Measurements from ENCODE around the gene TMEM116. TPM values are rescaled to one million over a fixed set of nuclear protein-coding genes. Genes with fewer than 3 reads are reported as not detected.

The TMEM116 gene
- total RNA-seq, 6 experiments from 2014 or later: 3.6 to 8.9 (median 6.7) TPM

- H3K9me3 ChIP-seq: no peaks in the 10 kb centered on the region
- H3K4me1 ChIP-seq: no peaks in the 10 kb centered on the region
- H3K36me3 ChIP-seq: no peaks in the 10 kb centered on the region
- no peak overlapping the region for H3K27ac ChIP-seq
- no peak for TF ChIP-seq CTCF (IDR thresholded peaks at IDR 0.05)
- TF ChIP-seq POLR2A (IDR thresholded peaks at IDR 0.05): no peak
- no peaks in the 10 kb centered on the region for H3K27me3 ChIP-seq
- 94% methylated on average over 2 of the region's 2 CpGs for WGBS (ENCODE audit: insufficient coverage, low coverage, low lambda C conversion rate, missing lambda C conversion rate)
- H3K4me3 ChIP-seq: no peak overlapping the region
- intact Hi-C loops (cut with DNase I): no loop called here
- no peak for ATAC-seq
- DNase-seq: no peak
Measured at GRCh38 chr12:111984820-111985219, 28.1 kb downstream of the TMEM116 start.

- ATAC-seq: no peak
- DNase-seq: no peak
- Histone ChIP-seq H3K9me3 (no peaks in the 10 kb centered on the region), H3K4me1 (no peaks in the 10 kb centered on the region), H3K36me3 (no peaks in the 10 kb centered on the region), H3K4me3 (no peak overlapping the region), H3K27ac (no peak overlapping the region), H3K27me3 (no peaks in the 10 kb centered on the region)
- 73% methylated on average over 2 of the region's 2 CpGs for WGBS (ENCODE audit: insufficient coverage, low coverage, low lambda C conversion rate, missing lambda C conversion rate)
- intact Hi-C loops (cut with DNase I): no loop called here
- TF ChIP-seq POLR2A (IDR thresholded peaks at IDR 0.05): no peak
- no peak for TF ChIP-seq CTCF (IDR thresholded peaks at IDR 0.05)
Measured at GRCh38 chr12:111981987-111982386, 31.0 kb downstream of the TMEM116 start.

GRCh38 chr12:111980598-111980997 is 32.4 kb downstream of the TMEM116 start:
- Histone ChIP-seq H3K4me3 (no peak overlapping the region), H3K27ac (no peak overlapping the region), H3K9me3 (no peaks in the 10 kb centered on the region), H3K36me3 (no peaks in the 10 kb centered on the region), H3K4me1 (no peaks in the 10 kb centered on the region), H3K27me3 (no peaks in the 10 kb centered on the region)
- no peak for DNase-seq
- ATAC-seq: no peak
- TF ChIP-seq POLR2A (IDR thresholded peaks at IDR 0.05): no peak
- no peak for TF ChIP-seq CTCF (IDR thresholded peaks at IDR 0.05)
- WGBS (ENCODE audit: insufficient coverage, low coverage, low lambda C conversion rate, missing lambda C conversion rate): 84% methylated on average over 5 of the region's 5 CpGs
- intact Hi-C loops (cut with DNase I): no loop called here

- Histone ChIP-seq H3K9me3 (no peaks in the 10 kb centered on the region), H3K27me3 (no peaks in the 10 kb centered on the region), H3K36me3 (no peaks in the 10 kb centered on the region), H3K27ac (no peak overlapping the region), H3K4me3 (no peak overlapping the region), H3K4me1 (no peaks in the 10 kb centered on the region)
- no peak for DNase-seq
- intact Hi-C loops (cut with DNase I): no loop called here
- no peak for ATAC-seq
- no peak for TF ChIP-seq POLR2A (IDR thresholded peaks at IDR 0.05)
- TF ChIP-seq CTCF (IDR thresholded peaks at IDR 0.05): no peak
Measured at GRCh38 chr12:111978545-111978944, 34.4 kb downstream of the TMEM116 start.

- intact Hi-C loops (cut with DNase I): no loop called here
- TF ChIP-seq POLR2A (IDR thresholded peaks at IDR 0.05): no peak
- no peak for TF ChIP-seq CTCF (IDR thresholded peaks at IDR 0.05)
- ATAC-seq: no peak
- H3K27me3 ChIP-seq: no peaks in the 10 kb centered on the region
- no peak overlapping the region for H3K27ac ChIP-seq
- H3K36me3 ChIP-seq: no peaks in the 10 kb centered on the region
- DNase-seq: no peak
- H3K4me3 ChIP-seq: no peak overlapping the region
- no peaks in the 10 kb centered on the region for H3K9me3 ChIP-seq
- no peaks in the 10 kb centered on the region for H3K4me1 ChIP-seq
Measured at GRCh38 chr12:111976860-111977259, 36.1 kb downstream of the TMEM116 start.

Measured in right lobe of liver (tissue), 6 donors.